ENCODE results near the gene ADK. TPM values are rescaled to one million over a fixed set of nuclear protein-coding genes. Genes with fewer than 3 reads are reported as not detected.

The ADK gene
- total and polyA plus RNA-seq, 7 donors: 17.8 to 32.3 (median 23.6) TPM

GRCh38 chr10:74637685-74638084 lies 486.7 kb downstream of the ADK start:
- Histone ChIP-seq H3K4me1 (peaks cover 11% of the 10 kb centered on the region), H3K36me3 (ENCODE audit: insufficient read depth in 1 of 2, low read depth in 1 of 2) (no peaks in the 10 kb centered on the region)
- WGBS, 3 donors: 92 to 100% (median 92%) methylated on average over 1 of the region's 1 CpG

GRCh38 chr10:74640134-74640921 lies 489.3 kb downstream of the ADK start:
- Histone ChIP-seq H3K9me3 (peaks cover 3% of the 10 kb centered on the region), H3K27me3 (ENCODE audit: insufficient read depth in 3 of 3, low read length in 2 of 3) (no peaks in the 10 kb centered on the region), H3K4me1 (peaks cover 11% of the 10 kb centered on the region), H3K27ac (no peak overlapping the region), H3K36me3 (ENCODE audit: insufficient read depth in 1 of 2, low read depth in 1 of 2) (no peaks in the 10 kb centered on the region), H3K4me3 (no peak overlapping the region)
- TF ChIP-seq CTCF (IDR thresholded peaks at IDR 0.05): no peak
- DNase-seq (no peak), ATAC-seq (no peak)
- intact Hi-C loops (cut with DNase I): no loop called here
- 49 to 58% (median 52%) methylated on average over 5 of the region's 5 CpGs for WGBS, 3 donors

More at GRCh38 chr10:74637685-74638084, 486.7 kb downstream of the ADK start:
- Histone ChIP-seq H3K27ac (no peak overlapping the region), H3K9me3 (peaks cover 16% of the 10 kb centered on the region), H3K27me3 (ENCODE audit: insufficient read depth in 3 of 3, low read length in 2 of 3) (no peaks in the 10 kb centered on the region), H3K4me3 (no peak overlapping the region)
- TF ChIP-seq CTCF (IDR thresholded peaks at IDR 0.05): no peak
- DNase-seq (no peak), ATAC-seq (no peak)
- intact Hi-C loops (cut with DNase I): no loop called here

- no peaks in the 10 kb centered on the region for H3K9me3 ChIP-seq
Measured at GRCh38 chr10:74641659-74642058, 490.6 kb downstream of the ADK start.

GRCh38 chr10:74642901-74643595 lies 492.0 kb downstream of the ADK start:
- ATAC-seq: no peak
- intact Hi-C loops (cut with DNase I): no loop called here
- DNase-seq: no peak
- 95 to 98% (median 97%) methylated on average over 1 of the region's 1 CpG for WGBS, 3 donors
- H3K4me3 ChIP-seq: no peak overlapping the region
- no peaks in the 10 kb centered on the region for H3K36me3 ChIP-seq (ENCODE audit: insufficient read depth in 1 of 2, low read depth in 1 of 2)
- no peak overlapping the region for H3K27ac ChIP-seq
- H3K9me3 ChIP-seq: no peaks in the 10 kb centered on the region
- TF ChIP-seq CTCF (IDR thresholded peaks at IDR 0.05): no peak
- H3K4me1 ChIP-seq: peaks cover 11% of the 10 kb centered on the region
- H3K27me3 ChIP-seq (ENCODE audit: insufficient read depth in 3 of 3, low read length in 2 of 3): no peaks in the 10 kb centered on the region

More at GRCh38 chr10:74641659-74642058, 490.6 kb downstream of the ADK start:
- Histone ChIP-seq H3K27ac (no peak overlapping the region), H3K27me3 (ENCODE audit: insufficient read depth in 3 of 3, low read length in 2 of 3) (no peaks in the 10 kb centered on the region), H3K36me3 (ENCODE audit: insufficient read depth in 1 of 2, low read depth in 1 of 2) (no peaks in the 10 kb centered on the region), H3K4me1 (peaks cover 11% of the 10 kb centered on the region), H3K4me3 (no peak overlapping the region)
- ATAC-seq: no peak
- DNase-seq: no peak
- no peak for TF ChIP-seq CTCF (IDR thresholded peaks at IDR 0.05)
- intact Hi-C loops (cut with DNase I): no loop called here
- WGBS, 3 donors: 85 to 97% (median 89%) methylated on average over 1 of the region's 1 CpG
